HS-5 (cell line): ENCODE results near the gene EGLN3.

Source experiments
- DNase-seq: peaks from one replicate; pipeline ENCODE4 v3.0.0-alpha.2; 2012; ENCODE audit warnings: low read depth

The EGLN3 gene

DNA sequence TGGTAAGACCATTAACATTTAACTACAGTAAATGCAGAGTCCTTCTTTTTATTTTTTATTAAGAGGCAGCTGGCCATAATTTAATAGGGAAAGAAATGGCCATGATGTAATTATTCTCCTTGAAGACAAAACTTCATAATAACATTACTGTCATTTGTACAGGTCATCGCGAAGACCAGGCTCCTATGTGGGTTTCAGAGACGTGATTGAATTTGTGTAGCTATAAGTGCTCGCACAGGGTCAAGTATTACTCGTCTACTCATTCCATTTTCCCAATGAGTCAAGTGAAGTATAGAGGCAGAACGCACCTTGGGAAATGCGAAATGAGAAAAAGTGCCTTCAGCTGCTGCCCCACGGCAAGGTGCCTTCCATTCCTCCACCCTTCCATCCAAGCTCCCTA, 40.4 kb downstream of the EGLN3 start:
- DNase-seq: no peak

DNA sequence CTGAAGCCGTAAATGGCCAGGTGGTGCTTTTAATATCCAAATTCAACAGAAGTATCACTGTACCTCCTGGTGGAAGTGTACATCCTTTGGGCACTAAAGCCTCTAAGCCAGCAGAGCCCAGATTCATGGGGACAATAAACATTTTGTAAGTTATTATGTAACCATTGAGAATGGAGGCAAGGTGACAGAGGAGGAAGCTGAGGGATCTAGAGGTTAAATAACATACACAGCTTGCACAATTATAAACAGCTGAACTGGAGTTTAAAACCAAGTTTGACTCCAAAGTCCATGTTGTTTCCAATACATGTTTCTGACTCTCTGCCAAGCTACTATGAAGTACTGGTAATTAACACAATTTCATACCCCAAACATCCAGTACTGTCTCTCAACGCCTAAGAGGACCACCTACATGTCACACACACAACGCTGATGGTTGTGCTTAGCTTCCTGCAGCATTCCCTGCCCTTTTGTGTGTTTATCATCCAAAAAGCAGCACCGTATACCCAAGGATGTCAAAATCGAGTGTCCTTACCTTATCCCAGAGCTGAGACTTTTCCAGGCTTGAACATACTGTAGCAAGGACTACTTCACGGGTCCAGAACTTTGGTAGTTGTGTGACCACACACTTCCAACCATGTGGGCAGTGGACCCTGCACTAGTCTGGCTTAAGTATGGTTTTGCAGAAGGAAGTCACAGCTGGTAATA, 41.3 kb downstream of the EGLN3 start:
- no peak for DNase-seq

DNA sequence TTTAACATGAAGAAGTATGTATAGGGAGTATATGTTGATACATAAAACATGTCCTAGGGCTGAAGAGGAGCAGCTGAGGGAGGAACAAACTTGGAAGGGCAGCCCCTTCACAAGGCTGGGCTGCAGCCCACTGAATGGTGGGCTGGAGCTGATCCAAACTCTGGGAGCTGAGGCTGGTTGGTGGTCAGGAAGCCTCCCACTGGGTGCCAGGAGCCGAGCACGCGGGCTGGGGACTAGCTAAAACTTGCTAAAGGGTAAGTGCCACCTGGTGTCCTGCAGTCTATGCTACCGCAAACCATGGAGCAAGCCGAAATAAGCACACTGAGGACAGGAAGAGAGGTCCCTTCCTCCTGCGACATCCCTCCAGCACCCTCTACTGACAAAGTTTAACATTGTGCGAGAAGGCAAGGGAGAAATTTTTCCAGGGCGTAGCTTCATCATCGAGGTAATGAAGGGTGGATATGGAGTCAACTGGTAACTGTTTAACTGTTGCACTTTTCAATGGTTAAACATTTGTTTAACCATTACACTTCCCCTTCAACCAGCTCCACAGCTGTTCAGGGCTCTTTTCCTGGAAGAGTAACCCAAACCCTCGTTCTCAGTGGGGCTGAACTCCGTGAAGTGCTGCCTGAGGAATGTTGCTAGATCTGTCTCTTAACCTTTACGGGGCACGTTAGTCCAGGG, 42.2 kb downstream of the EGLN3 start:
- DNase-seq: no peak

DNA sequence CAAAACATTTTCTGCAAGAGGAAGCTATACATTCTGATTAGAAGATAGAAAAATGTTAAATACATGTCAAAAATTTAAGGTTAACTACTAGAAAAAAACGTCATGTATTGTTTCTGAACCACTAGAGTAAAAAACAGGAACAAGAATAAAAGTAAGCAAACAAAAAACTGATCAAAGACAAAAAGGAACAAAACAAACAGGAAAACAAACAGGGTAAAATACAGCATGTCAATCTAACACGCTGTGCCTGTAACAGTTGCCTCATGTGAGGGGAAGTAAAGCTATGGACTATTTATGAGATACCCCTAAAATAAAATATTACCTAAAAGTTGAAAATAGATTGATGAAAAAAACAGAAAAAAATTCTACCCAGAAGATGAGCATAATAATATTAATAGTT, 43.9 kb downstream of the EGLN3 start:
- no peak for DNase-seq

DNA sequence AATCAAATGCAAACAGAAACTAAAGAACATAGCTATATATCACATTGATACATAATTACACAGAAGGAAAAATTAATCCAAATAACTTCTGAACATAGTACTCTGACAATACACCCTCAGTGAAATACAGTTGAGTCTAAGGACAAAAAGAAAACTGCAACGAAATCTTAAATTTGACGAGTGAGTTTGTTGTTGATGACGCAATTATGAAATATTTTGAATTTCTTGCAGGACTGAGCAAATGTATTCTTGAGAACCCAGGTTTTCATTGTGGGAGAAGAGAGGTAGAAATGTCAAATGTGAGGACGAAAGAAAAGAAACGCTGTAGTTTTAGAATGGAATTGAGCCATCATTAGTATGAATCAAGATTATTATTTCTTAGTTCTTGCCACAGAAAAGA, 46.3 kb downstream of the EGLN3 start:
- no peak for DNase-seq

GRCh38 chr14:33903369-33903768, 47.5 kb downstream of the EGLN3 start:
- no peak for DNase-seq

DNA sequence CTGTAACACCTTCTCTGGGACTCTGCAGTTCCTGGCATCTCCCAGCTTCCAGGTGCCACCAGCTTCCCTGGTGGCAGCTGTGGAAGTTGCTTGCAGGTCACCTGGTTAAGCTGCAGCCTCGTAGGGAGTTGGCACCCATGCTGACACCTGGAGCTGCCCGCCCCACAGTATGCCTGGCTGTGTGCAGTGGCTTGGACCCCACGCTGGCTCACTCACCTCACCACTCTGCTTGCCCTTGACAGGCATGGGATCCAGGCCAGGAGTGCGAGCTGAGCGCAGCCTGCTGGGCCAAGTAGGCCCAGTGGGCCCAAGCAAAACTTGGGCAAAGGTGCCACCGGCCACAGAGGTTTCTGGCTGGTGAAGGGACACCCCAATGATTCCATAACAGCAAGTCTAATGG, 48.5 kb downstream of the EGLN3 start:
- DNase-seq: no peak

DNA sequence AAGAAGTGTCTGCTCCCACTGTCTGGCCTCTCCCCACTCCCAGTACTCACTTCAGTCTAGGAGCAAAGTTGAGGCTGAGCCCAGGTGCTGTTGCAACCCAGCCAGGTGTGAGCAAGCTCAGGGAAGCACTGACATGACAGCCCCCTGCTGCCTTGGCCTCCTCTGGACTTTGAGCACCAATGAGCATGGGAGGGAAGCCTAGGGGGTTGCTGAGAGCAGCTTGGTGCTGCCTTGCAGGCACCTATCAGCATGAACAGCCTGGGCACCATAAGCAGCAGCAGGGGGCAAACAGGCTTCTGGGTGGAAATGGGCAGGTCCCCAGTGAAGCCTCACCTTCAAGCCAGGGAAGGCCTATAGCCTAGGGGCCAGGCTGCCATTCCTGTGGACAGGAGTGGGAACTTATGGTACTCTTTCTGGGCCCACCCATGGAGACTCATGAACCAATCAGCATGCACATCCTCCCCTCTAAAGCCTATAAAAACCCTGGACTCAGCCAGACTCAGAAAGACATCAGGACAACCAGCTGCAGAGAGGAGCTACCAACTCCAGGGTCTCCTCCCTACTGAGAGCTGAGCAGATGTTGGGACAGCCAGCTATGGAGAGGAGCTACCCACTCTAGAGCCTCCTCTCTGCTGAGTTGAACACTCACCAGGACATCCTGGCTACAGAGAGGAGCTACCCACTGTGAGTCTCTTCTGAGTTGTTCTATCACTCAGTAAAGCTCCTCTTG, 49.3 kb downstream of the EGLN3 start:
- no peak for DNase-seq

- no peak for DNase-seq
Observed at GRCh38 chr14:33900706-33901105, 50.2 kb downstream of the EGLN3 start.

DNA sequence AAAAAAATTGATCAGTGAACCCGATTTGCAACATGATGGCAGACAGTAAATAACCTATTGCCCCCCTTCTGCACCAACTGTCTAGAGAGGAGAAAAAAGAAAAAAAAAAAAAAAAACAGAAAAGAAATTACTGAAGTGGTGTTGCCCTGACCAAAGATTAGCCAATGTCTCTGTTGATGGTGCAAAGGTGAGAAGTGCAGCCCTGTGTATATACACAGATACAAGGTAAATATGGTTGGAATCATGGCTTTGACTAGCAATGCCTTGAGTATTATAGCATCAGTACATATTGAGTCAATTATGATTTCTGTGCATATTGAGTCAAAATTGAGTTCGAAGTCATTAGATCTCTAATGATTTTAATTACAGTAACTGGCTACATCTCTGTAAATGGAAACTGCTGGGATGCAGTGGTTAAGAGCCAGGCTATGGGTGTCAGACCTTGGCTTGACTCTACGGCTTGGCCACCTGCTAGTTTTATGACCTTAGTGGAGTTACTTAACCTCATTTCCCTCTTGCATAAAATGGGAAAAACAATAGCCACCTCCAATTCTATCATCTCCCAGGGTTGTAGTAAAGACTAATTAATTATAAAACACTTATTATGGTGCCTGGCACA, 51.0 kb downstream of the EGLN3 start:
- DNase-seq: no peak

DNA sequence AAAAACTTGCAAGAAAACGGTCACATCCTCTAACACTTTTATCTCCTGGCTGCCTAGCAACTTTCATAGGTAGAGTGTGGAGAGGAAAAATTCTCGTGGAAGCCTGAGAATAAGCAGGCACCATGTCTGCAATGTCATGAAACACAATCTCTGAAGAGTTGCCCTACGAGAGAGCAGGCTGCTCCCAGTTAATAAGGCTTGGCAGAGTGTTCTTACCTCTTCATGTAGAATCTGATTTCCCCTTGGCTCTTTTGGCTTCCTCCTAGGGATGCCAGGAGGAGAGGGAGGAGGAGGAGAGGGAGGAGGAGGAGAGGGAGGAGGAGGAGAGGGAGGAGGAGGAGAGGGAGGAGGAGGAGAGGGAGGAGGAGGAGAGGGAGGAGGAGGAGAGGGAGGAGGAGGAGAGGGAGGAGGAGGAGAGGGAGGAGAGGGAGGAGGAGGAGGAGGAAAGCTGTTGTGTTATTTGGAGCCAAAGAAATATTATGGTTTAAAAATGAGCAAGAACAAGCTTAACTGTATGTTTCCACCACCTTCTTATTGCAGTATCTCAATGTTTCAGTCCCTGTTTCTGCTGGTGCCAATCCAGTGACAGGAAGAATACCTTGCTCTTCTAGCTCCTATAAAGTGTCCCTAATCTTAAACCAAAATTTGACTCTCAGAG, 52.9 kb downstream of the EGLN3 start:
- DNase-seq: no peak

- no peak for DNase-seq
Observed at GRCh38 chr14:33897382-33897781, 53.5 kb downstream of the EGLN3 start.

GRCh38 chr14:33894339-33894738, 56.5 kb downstream of the EGLN3 start:
- no peak for DNase-seq

DNA sequence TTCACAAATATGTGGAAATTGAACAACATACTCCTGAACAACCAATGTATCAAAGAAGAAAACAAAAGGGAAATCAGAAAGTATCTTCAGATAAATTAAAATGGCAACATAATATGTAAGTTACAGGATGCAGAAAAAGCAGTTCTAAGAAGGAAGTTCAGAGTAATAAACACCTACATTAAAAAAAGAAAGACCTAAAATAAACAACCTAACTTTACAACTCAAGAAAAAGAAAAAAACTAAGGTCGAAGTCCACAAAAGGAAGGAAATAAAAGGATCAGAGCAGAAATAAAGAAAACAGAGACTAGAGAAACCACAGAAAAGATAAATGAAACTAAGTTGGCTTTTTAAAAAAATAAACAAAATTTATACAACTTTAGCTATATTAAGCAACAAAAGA, 59.2 kb downstream of the EGLN3 start:
- no peak for DNase-seq

DNA sequence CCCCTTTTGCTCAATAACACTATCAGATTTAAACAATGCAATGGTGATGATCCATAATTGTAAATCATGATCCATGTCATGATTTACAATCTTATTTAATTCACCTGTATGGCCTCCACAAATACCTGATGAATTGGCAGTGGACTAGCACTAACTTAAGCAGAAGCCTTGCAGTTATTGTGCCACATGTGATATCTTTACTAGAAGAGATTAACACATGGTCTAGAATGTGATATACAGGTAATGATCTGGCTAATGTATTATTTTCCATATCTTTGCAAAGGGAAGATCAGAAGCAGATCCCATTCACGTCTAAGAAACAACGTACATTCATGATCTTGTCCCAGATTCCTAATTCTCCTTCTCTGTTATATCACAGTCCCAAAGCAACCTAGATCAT, 66.0 kb downstream of the EGLN3 start:
- DNase-seq: no peak

DNA sequence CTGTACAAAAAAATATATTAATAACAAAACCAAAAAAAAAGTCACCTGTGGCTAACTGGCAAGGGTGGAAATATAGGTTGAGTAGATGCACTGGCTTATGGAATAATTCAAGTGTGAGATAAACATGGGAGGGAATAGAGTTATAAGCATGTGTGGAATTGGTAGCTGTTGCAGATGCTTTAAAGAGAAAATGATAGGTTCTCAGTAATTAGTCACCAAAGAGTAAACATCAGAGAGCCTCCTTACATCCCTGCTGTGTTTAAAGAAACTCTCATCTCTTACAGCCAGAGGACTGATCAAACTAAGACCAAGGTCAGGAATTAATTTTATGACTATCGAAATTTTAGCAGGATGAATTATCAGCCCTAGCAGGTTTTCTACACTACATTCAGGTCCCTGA, 70.5 kb downstream of the EGLN3 start:
- no peak for DNase-seq

GRCh38 chr14:33879684-33880286, 71.1 kb downstream of the EGLN3 start:
- no peak for DNase-seq

DNA sequence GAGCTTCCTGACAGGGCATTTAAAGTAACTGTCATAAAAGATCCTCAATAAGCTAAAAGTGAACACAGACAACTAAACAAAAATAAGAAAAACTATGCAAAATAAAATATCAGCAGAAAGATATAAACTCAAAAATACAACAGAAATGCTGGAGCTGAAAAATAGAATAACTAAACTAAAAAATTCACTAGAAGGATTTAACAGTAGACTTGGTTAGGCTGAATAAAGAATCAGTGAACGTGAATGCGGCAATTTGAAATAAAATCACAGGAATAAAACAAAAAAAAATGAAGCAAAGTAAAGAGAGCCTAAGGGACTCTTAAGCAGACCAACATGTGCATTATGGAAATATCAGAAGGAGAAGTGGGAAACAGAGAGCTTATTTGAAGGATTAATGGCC, 74.6 kb downstream of the EGLN3 start:
- no peak for DNase-seq
